CD4-positive, alpha-beta T cell treated with Interleukin-12 subunit alpha and Interleukin-12 subunit beta, for 1 hour (primary cell): ENCODE measurements around the gene CCM2L.
"Not testable (repeated sequence)": the region's sequence is repeated elsewhere in the genome, so short reads cannot be mapped to it uniquely, and the experiment has no call there.

Experiments
- DNase-seq: peaks from one replicate; pipeline ENCODE4 v3.0.0-alpha.2; 2020

Gene CCM2L

DNA sequence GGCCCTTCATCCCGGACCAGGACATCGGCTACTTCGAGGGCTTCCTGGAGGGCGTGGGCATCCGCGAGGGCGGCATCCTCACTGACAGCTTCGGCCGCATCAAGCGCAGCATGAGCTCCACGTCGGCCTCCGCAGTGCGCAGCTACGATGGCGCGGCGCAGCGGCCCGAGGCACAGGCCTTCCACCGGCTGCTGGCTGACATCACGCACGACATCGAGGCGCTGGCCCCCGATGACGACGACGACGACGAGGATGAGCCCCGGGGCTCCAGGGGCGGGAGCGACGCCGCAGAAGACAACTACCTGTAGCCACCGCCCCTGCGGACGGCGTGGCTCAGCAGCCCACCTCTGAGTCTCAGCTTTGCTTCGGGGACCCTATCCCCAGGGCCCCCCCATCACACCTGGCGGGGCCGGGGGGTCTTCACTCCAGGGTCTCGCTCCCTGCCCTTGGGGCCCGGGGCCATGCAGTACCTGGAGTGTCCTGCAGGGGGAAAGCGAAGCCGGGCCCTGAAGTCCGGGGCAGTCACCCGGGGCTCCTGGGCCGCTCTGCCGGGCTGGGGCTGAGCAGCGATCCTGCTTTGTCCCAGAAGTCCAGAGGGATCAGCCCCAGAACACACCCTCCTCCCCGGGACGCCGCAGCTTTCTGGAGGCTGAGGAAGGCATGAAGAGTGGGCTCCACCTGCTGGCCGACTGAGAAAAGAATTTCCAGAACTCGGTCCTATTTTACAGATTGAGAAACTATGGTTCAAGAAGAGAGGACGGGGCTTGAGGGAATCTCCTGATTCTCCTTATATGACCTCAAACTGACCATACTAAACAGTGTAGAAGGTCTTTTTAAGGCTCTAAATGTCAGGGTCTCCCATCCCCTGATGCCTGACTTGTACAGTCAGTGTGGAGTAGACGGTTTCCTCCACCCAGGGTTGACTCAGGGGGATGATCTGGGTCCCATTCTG is 21.0 kb downstream of the CCM2L start:
- DNase-seq: peak; percentile 52

- no peak for DNase-seq
Measured at GRCh38 chr20:32033316-32033715, 23.1 kb downstream of the CCM2L start.

DNA sequence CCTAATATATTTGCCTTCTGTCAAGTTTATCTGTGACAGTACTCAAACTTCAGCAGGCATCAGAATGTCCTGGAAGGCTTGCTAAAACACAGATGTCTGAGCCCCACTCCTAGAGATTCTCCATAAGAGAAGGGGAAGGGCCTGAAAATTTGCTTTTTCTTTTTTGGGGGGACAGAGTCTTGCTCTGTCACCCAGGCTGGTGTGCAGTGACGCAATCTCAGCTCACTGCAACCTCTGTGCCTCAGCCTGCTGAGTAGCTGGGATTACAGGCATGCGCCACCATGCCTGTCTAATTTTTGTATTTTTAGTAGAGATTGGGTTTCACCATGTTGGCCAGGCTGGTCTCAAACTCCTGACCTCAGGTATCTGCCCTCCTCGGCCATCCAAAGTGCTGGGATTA is 23.5 kb downstream of the CCM2L start:
- not testable (repeated sequence) for DNase-seq

GRCh38 chr20:32034581-32035425 is 24.6 kb downstream of the CCM2L start:
- peak; percentile 14 for DNase-seq

DNA sequence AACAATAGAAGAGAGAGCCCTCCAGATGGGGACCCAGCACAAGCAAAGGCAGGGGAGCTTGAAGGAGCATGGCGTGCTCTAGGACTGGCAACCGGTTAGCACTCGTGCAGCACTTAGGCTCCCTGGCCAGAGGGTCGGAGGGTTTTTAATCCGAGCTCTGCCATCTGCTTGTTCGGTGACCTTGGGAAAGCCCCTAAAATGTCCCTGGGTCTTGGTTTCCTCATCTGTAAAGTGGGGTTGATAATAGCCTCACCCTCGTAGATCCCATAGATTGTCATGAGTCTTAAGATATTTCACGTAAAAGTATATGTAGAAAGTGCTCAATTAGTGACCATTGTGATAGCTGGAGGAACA is 25.2 kb downstream of the CCM2L start:
- DNase-seq: no peak

DNA sequence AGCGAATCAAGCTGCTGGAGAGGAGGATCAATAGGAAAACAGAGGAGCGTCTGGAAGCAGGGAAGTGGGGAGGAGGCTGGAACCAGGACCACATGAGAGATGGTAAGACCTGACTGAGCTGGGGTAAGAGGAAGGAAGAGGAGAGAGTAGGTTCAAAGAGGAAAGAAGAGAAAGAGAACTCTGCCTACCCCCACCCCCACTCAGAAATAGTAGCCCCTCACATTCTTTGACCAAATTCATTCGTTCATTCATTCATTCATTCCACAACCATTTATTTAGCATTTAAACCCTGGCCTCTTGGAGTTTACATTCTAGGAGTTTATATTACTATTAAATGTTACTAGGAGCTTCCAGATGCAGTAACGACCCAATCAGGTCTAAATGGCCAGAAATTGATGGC is 26.0 kb downstream of the CCM2L start:
- DNase-seq: no peak

DNA sequence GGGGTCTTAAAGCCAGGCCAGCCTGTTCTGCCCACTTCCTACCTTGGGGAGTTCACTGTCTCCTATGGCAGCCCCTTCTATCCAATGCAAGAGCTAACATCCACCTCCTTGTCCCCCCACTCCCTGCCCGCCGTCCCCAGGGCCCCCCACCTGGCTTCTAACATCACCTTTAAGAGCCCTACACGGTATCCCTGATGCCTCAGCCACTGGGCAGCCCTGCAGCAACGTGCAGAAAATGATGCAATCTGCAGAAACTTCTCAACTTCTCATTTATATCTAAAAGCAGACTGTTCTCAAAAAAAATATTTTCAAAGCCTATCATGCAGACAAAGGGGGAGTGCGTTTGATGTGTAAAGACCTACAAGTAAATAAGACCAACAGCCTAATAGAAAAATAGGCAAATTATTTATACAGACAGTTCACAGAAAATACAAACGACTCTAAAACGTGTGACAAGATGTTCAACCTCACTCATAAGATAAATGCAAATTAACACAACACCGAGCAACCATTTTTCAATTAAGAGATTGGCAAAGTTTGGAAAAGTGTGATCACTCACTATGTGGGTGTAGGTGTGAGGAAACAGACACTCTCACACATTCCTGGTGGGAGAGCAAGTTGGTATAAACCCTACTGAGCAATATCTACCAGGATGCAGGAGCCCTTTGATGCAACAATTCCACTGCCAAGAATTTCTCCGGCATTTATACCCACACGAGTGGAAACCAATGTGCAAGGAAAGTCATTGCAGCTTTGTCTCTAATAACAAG is 26.7 kb downstream of the CCM2L start:
- DNase-seq: no peak

- DNase-seq: no peak
Measured at GRCh38 chr20:32037929-32038328, 27.7 kb downstream of the CCM2L start.

DNA sequence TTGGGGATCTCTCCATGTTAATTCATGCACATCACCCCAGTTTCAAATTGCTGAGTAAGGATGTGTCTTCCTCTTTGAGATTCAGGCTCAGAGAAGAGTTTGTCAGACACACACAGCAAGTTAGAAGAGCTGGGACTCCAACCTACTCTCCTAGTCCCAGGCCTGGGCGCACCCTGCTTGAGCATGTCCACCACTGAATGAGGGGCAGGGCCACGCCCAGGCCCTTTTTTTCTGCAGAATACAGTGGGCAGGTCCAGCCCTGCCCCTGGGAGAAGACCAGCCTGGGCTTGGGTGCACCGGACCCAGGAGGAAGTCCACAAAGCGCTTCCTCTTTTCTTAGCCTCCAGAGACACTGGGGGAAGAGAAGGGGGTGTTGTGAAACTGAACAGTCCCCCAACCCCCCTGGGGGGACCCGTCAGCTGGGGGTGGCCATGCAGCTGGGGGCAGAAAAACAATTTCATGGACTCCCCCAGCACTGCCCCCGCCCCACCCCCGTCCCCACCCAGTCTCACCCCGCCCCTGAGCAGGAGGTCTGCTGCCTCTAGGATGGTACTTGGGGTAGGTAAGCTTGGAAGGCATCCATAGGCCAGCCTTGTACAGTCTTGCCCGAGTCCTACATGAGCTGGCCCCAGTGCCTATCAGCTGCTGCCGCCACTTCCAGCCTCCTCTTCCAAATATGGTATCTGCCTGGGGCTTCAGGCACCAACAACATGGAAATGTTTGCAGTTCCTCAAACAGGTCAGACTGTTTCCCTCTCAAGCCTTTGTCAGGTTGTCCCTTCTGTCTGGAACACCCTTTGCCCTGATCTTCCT is 30.1 kb downstream of the CCM2L start:
- no peak for DNase-seq

- DNase-seq: no peak
Measured at GRCh38 chr20:32045999-32046398, 35.8 kb downstream of the CCM2L start.

- DNase-seq: no peak
Measured at GRCh38 chr20:32050324-32050841, 40.1 kb downstream of the CCM2L start.

- peak; percentile 18 for DNase-seq
Measured at GRCh38 chr20:32050851-32051556, 40.8 kb downstream of the CCM2L start.

DNA sequence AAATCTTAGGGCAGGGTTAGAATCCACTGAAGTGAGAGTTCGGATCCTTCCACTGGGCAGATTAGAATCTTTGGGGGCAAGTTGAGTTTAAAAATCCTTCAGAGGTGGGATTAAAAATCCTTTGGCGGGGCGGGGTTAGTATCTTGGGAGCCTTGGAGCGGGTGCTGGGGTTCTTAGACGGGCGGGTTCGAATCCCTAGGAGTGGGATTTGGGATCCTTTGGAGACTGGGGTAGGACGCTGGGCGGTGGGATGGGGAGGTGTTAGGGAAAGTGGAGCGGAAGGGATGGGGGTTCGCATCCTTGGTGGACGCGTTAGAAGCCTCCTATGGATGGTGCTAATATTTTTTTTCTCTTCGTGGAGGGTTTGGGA is 41.5 kb downstream of the CCM2L start:
- no peak for DNase-seq

DNA sequence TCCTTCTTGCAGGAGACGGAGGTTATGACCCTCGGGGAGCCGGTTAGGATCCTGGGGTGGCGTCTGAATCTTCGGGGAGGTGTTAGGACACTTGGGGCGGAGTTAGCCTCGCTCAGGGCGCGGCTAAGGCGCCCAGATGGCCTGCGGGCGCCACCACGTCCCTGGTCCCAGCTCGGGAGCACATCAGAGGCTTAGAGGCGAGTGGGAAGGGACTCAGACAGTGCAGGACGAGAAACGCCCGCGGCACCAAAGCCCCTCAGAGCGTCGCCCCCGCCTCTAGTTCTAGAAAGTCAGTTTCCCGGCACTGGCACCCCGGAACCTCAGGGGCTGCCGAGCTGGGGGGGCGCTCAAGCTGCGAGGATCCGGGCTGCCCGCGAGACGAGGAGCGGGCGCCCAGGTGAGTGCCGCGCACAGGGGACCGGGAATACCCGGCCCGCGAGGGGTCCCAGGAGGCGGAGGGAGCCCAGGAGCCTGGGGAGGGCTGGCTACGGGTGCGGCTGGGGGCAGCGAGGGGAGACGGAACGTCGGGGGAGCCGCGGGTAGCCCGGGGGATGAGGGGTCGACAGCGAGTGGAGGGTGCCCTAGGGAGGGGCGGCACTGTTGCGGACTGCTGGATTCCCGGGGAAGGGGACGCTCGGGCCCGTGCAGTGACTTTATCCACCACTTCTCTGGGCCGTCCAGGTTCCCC is 42.0 kb downstream of the CCM2L start, which contains the start of gene HCK:
HCK (plus strand) TSS at position 153 of the 688 bp plus-strand sequence.
- DNase-seq: no peak

- DNase-seq: peak; percentile 34
Measured at GRCh38 chr20:32052778-32053362, 42.6 kb downstream of the CCM2L start.

- no peak for DNase-seq
Measured at GRCh38 chr20:32053648-32054047, 43.4 kb downstream of the CCM2L start.

DNA sequence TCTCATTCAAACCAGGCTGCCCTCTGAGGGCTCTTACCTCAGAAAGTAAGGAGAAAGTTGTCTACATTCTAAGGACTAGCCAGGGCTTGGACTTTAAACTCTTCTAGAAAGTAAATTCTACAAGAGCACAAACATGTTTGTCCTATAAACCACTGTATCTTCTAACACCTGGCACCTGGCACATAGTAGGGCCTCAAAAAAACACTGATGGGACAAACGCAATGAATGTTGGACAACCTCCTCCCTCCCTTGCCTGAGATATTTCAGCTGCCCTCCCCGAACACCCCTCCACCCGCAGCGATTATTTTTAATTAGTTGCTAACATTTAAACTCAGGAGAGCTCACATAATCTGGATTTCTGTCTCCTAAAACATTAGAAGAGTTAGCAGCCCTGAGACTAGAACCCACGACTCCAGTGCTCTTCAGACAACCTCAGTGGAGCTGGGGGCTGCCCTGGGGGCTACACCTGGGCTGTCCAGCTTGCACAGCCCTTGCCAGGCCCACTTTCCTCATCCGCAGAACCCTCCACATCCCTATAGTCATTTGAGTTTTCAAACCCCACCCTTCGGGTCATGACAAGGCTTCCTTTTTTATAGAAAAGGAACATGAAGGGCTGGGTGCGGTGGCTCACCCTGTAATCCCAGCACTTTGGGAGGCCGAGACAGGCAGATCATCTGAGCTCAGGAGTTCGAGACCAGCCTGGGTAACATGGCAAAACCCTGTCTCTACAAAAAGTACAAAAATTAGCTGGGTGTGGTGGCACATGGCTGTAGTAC is 46.7 kb downstream of the CCM2L start:
- DNase-seq: no peak

GRCh38 chr20:32057656-32058184 is 47.5 kb downstream of the CCM2L start:
- DNase-seq: no peak

- no peak for DNase-seq
Measured at GRCh38 chr20:32059189-32059588, 49.0 kb downstream of the CCM2L start.
